Esophagus squamous epithelium (tissue), 5 donors: ENCODE data around the gene GALNT2. TPM values are rescaled to one million over a fixed set of nuclear protein-coding genes. Genes with fewer than 3 reads are reported as not detected.

Experiments used
- DNase-seq: peaks from one replicate; lab custom pipeline; 2025; lab: John Stamatoyannopoulos, UW
- H3K27ac ChIP-seq, 4 donors: fragments of 200-600 bp; sonication (generic); one replicate each; pipeline ENCODE4 v1.5.1; 2016 to 2019; ENCODE audit warnings: mild to moderate bottlenecking in 1 of 4
- H3K27me3 ChIP-seq, 4 donors: fragments of 200-600 bp; sonication (generic); 1 replicate in 3 of 4; 2 replicates in 1 of 4; pipeline versions ENCODE4 v1.5.1 to v1.6.0; 2017 to 2021; ENCODE audit warnings: antibody characterized with exemption in 1 of 4
- H3K36me3 ChIP-seq, 3 donors: fragments of 200-600 bp; sonication (generic); one replicate each; pipeline ENCODE4 v1.5.1; 2016 to 2019
- H3K4me1 ChIP-seq, 3 donors: fragments of 200-600 bp; sonication (generic); one replicate each; pipeline ENCODE4 v1.5.1; 2017 to 2019
- H3K4me3 ChIP-seq, 4 donors: fragments of 200-600 bp; sonication (generic); 1 replicate in 3 of 4; 2 replicates in 1 of 4; pipeline ENCODE4 v1.5.1; 2016 to 2019; ENCODE audit warnings: mild to moderate bottlenecking in 2 of 4, moderate library complexity in 1 of 4
- H3K9me3 ChIP-seq, 3 donors: fragments of 200-600 bp; sonication (generic); one replicate each; pipeline ENCODE4 v1.5.1; 2016 to 2019
- POLR2A ChIP-seq, 4 donors: fragments of 450-650 bp; IDR thresholded peaks; one replicate each; pipeline ENCODE4 v1.6.1; 2017; ENCODE audit warnings: antibody characterized with exemption in 4 of 4, mild to moderate bottlenecking in 4 of 4, moderate library complexity in 3 of 4
- WGBS, 2 donors: methylation state at CpG; one replicate each; pipeline ENCODE4 v1.1.5; 2018; 5-methylcytosine and 5-hydroxymethylcytosine counted together
- intact Hi-C: fragments of 100-400 bp; cut with DNase I; formaldehyde crosslinking; loops from one replicate; pipeline ENCODE4 v1.15.0; 2022
- total RNA-seq, 4 donors: library from RNA; depleted of rRNA; stranded (reverse); fragments of >200 nt; gene quantifications; one replicate each; pipeline ENCODE4 v1.1.0, GENCODE V29; 2016
- TF ChIP-seq, protein P1 (sequence below), 6 experiments: fragments of 450-650 bp in 4 of 6; fragments of 200-600 bp in 2 of 6; sonication (generic) in 2 of 6; IDR thresholded peaks; one replicate each; pipeline ENCODE4 v1.5.1; 2016 to 2019; ENCODE audit warnings: antibody characterized with exemption in 6 of 6, mild to moderate bottlenecking in 4 of 6, moderate library complexity in 4 of 6
- donor health status: DM: yes; HTN: yes; CAD: no.

The GALNT2 gene
- total RNA-seq, 4 donors from 2014 or later: 25.8 to 36.2 (median 31.0) TPM

- WGBS, 2 donors: 67 to 75% methylated on average over 16 to 17 of the region's 28 CpGs
- Histone ChIP-seq H3K4me1 (peaks cover 0 to 14% (median 6%) of the 10 kb centered on the region in 3 donors), H3K27ac (no peak overlapping the region), H3K4me3 (no peak overlapping the region), H3K27me3 (peaks cover 0 to 19% (median 0%) of the 10 kb centered on the region in 4 donors), H3K9me3 (no peaks in the 10 kb centered on the region), H3K36me3 (no peaks in the 10 kb centered on the region)
- no peak for TF ChIP-seq POLR2A (IDR thresholded peaks at IDR 0.05)
- TF ChIP-seq, protein P1, sequence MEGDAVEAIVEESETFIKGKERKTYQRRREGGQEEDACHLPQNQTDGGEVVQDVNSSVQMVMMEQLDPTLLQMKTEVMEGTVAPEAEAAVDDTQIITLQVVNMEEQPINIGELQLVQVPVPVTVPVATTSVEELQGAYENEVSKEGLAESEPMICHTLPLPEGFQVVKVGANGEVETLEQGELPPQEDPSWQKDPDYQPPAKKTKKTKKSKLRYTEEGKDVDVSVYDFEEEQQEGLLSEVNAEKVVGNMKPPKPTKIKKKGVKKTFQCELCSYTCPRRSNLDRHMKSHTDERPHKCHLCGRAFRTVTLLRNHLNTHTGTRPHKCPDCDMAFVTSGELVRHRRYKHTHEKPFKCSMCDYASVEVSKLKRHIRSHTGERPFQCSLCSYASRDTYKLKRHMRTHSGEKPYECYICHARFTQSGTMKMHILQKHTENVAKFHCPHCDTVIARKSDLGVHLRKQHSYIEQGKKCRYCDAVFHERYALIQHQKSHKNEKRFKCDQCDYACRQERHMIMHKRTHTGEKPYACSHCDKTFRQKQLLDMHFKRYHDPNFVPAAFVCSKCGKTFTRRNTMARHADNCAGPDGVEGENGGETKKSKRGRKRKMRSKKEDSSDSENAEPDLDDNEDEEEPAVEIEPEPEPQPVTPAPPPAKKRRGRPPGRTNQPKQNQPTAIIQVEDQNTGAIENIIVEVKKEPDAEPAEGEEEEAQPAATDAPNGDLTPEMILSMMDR (IDR thresholded peaks at IDR 0.05): no peak
- no peak for DNase-seq
- intact Hi-C loops: no loop called here
Measured at GRCh38 chr1:230291731-230292620, 224.9 kb downstream of the GALNT2 start.

GRCh38 chr1:230292689-230293389 lies 225.8 kb downstream of the GALNT2 start:
- H3K27me3 ChIP-seq: peaks cover 0 to 14% (median 0%) of the 10 kb centered on the region in 4 donors
- intact Hi-C loops: no loop called here
- peaks cover 0 to 14% (median 6%) of the 10 kb centered on the region in 3 donors for H3K4me1 ChIP-seq
- H3K9me3 ChIP-seq: no peaks in the 10 kb centered on the region
- no peak overlapping the region for H3K4me3 ChIP-seq
- DNase-seq: no peak
- WGBS, 2 donors: 31 to 38% methylated on average over 10 to 12 of the region's 12 CpGs
- TF ChIP-seq, protein P1 (IDR thresholded peaks at IDR 0.05): no peak
- TF ChIP-seq POLR2A (IDR thresholded peaks at IDR 0.05): no peak
- no peak overlapping the region for H3K27ac ChIP-seq
- no peaks in the 10 kb centered on the region for H3K36me3 ChIP-seq

DNA sequence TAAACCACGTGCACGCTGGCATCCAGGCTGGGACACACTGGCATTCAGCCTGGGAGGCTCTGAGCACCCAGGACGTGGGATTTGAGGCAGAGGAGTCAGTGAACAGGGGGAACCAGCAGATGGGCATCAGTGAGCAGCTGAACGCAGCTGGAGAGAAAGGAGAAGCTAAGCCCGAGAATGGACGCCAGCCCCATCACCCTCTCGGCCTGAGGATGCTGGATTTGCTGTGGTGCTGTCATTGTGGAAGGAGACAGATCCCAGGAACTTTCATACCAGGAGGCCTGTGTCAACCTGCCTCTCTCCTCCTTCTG lies 226.3 kb downstream of the GALNT2 start:
- intact Hi-C loops: no loop called here
- H3K9me3 ChIP-seq: no peaks in the 10 kb centered on the region
- no peak for DNase-seq
- H3K36me3 ChIP-seq: no peaks in the 10 kb centered on the region
- H3K4me1 ChIP-seq: peaks cover 0 to 14% (median 6%) of the 10 kb centered on the region in 3 donors
- H3K27me3 ChIP-seq: peaks cover 0 to 11% (median 0%) of the 10 kb centered on the region in 4 donors
- H3K4me3 ChIP-seq: no peak overlapping the region
- no peak overlapping the region for H3K27ac ChIP-seq
- 48 to 51% methylated on average over 7 of the region's 7 CpGs for WGBS, 2 donors
- TF ChIP-seq, protein P1 (IDR thresholded peaks at IDR 0.05): no peak
- no peak for TF ChIP-seq POLR2A (IDR thresholded peaks at IDR 0.05)

GRCh38 chr1:230295367-230295766 lies 228.3 kb downstream of the GALNT2 start:
- Histone ChIP-seq H3K4me3 (no peak overlapping the region), H3K4me1 (peaks cover 0 to 14% (median 6%) of the 10 kb centered on the region in 3 donors), H3K27ac (no peak overlapping the region), H3K9me3 (no peaks in the 10 kb centered on the region), H3K36me3 (no peaks in the 10 kb centered on the region), H3K27me3 (peaks cover 0 to 4% (median 0%) of the 10 kb centered on the region in 4 donors)
- intact Hi-C loops: no loop called here
- TF ChIP-seq, protein P1 (IDR thresholded peaks at IDR 0.05): no peak
- TF ChIP-seq POLR2A (IDR thresholded peaks at IDR 0.05): no peak
- DNase-seq: no peak
- 61 to 84% methylated on average over 3 of the region's 3 CpGs for WGBS, 2 donors
